ENCODE measurements around the gene HMGXB4. TPM values are rescaled to one million over a fixed set of nuclear protein-coding genes. Genes with fewer than 3 reads are reported as not detected.

The HMGXB4 gene
- total and polyA plus RNA-seq, 2 donors = 8.8 to 9.5 TPM

GRCh38 chr22:35217527-35217926 lies 39.8 kb upstream of the HMGXB4 start:
- no peaks in the 10 kb centered on the region for H3K4me1 ChIP-seq (ENCODE audit: control insufficient read depth in 2 of 2, insufficient read depth in 2 of 2, low read length in 2 of 2)
- no peak overlapping the region for H3K27ac ChIP-seq (ENCODE audit: low read depth in 1 of 2, low read length in 1 of 2)
- H3K27me3 ChIP-seq (ENCODE audit: control insufficient read depth in 2 of 2, insufficient read depth in 1 of 2, low read length in 1 of 2) = no peaks in the 10 kb centered on the region
- no peaks in the 10 kb centered on the region for H3K9me3 ChIP-seq (ENCODE audit: control insufficient read depth in 2 of 2, insufficient read depth in 1 of 2, low read length in 1 of 2)
- WGBS = 90% methylated on average over 2 of the region's 2 CpGs
- no peak for DNase-seq (ENCODE audit: low read depth in 6 of 9, low spot score in 9 of 9)
- no peak overlapping the region for H3K4me3 ChIP-seq (ENCODE audit: low read length in 2 of 2)
- H3K36me3 ChIP-seq (ENCODE audit: control insufficient read depth in 2 of 2, insufficient read depth in 2 of 2, low read length in 1 of 2) = no peaks in the 10 kb centered on the region

GRCh38 chr22:35218079-35218478 lies 39.2 kb upstream of the HMGXB4 start:
- no peak for DNase-seq (ENCODE audit: low read depth in 6 of 9, low spot score in 9 of 9)

GRCh38 chr22:35219012-35219411 lies 38.3 kb upstream of the HMGXB4 start:
- H3K9me3 ChIP-seq (ENCODE audit: control insufficient read depth in 2 of 2, insufficient read depth in 1 of 2, low read length in 1 of 2) = no peaks in the 10 kb centered on the region
- no peak for DNase-seq (ENCODE audit: low read depth in 6 of 9, low spot score in 9 of 9)
- no peaks in the 10 kb centered on the region for H3K27me3 ChIP-seq (ENCODE audit: control insufficient read depth in 2 of 2, insufficient read depth in 1 of 2, low read length in 1 of 2)
- 80% methylated on average over 3 of the region's 3 CpGs for WGBS
- H3K36me3 ChIP-seq (ENCODE audit: control insufficient read depth in 2 of 2, insufficient read depth in 2 of 2, low read length in 1 of 2) = no peaks in the 10 kb centered on the region
- no peak overlapping the region for H3K27ac ChIP-seq (ENCODE audit: low read depth in 1 of 2, low read length in 1 of 2)
- H3K4me1 ChIP-seq (ENCODE audit: control insufficient read depth in 2 of 2, insufficient read depth in 2 of 2, low read length in 2 of 2) = no peaks in the 10 kb centered on the region
- H3K4me3 ChIP-seq (ENCODE audit: low read length in 2 of 2) = no peak overlapping the region

More at GRCh38 chr22:35218079-35218478, 39.2 kb upstream of the HMGXB4 start:
- Histone ChIP-seq H3K4me3 (ENCODE audit: low read length in 2 of 2) (no peak overlapping the region), H3K27me3 (ENCODE audit: control insufficient read depth in 2 of 2, insufficient read depth in 1 of 2, low read length in 1 of 2) (no peaks in the 10 kb centered on the region), H3K36me3 (ENCODE audit: control insufficient read depth in 2 of 2, insufficient read depth in 2 of 2, low read length in 1 of 2) (no peaks in the 10 kb centered on the region), H3K9me3 (ENCODE audit: control insufficient read depth in 2 of 2, insufficient read depth in 1 of 2, low read length in 1 of 2) (no peaks in the 10 kb centered on the region), H3K4me1 (ENCODE audit: control insufficient read depth in 2 of 2, insufficient read depth in 2 of 2, low read length in 2 of 2) (no peaks in the 10 kb centered on the region), H3K27ac (ENCODE audit: low read depth in 1 of 2, low read length in 1 of 2) (no peak overlapping the region)

- no peaks in the 10 kb centered on the region for H3K27me3 ChIP-seq (ENCODE audit: control insufficient read depth in 2 of 2, insufficient read depth in 1 of 2, low read length in 1 of 2)
- 91% methylated on average over 2 of the region's 2 CpGs for WGBS
- no peak overlapping the region for H3K4me3 ChIP-seq (ENCODE audit: low read length in 2 of 2)
- no peaks in the 10 kb centered on the region for H3K4me1 ChIP-seq (ENCODE audit: control insufficient read depth in 2 of 2, insufficient read depth in 2 of 2, low read length in 2 of 2)
- DNase-seq (ENCODE audit: low read depth in 6 of 9, low spot score in 9 of 9) = no peak
- H3K36me3 ChIP-seq (ENCODE audit: control insufficient read depth in 2 of 2, insufficient read depth in 2 of 2, low read length in 1 of 2) = no peaks in the 10 kb centered on the region
- no peaks in the 10 kb centered on the region for H3K9me3 ChIP-seq (ENCODE audit: control insufficient read depth in 2 of 2, insufficient read depth in 1 of 2, low read length in 1 of 2)
- no peak overlapping the region for H3K27ac ChIP-seq (ENCODE audit: low read depth in 1 of 2, low read length in 1 of 2)
Measured at GRCh38 chr22:35220221-35220620, 37.1 kb upstream of the HMGXB4 start.

- Histone ChIP-seq H3K27ac (ENCODE audit: low read depth in 1 of 2, low read length in 1 of 2) (no peak overlapping the region), H3K27me3 (ENCODE audit: control insufficient read depth in 2 of 2, insufficient read depth in 1 of 2, low read length in 1 of 2) (no peaks in the 10 kb centered on the region), H3K9me3 (ENCODE audit: control insufficient read depth in 2 of 2, insufficient read depth in 1 of 2, low read length in 1 of 2) (no peaks in the 10 kb centered on the region), H3K4me1 (ENCODE audit: control insufficient read depth in 2 of 2, insufficient read depth in 2 of 2, low read length in 2 of 2) (no peaks in the 10 kb centered on the region), H3K36me3 (ENCODE audit: control insufficient read depth in 2 of 2, insufficient read depth in 2 of 2, low read length in 1 of 2) (no peaks in the 10 kb centered on the region), H3K4me3 (ENCODE audit: low read length in 2 of 2) (no peak overlapping the region)
- WGBS = 94% methylated on average over 4 of the region's 4 CpGs
- DNase-seq (ENCODE audit: low read depth in 6 of 9, low spot score in 9 of 9) = no peak
Measured at GRCh38 chr22:35225010-35225409, 32.3 kb upstream of the HMGXB4 start.

- H3K36me3 ChIP-seq (ENCODE audit: control insufficient read depth in 2 of 2, insufficient read depth in 2 of 2, low read length in 1 of 2) = no peaks in the 10 kb centered on the region
- H3K27ac ChIP-seq (ENCODE audit: low read depth in 1 of 2, low read length in 1 of 2) = no peak overlapping the region
- 74% methylated on average over 5 of the region's 5 CpGs for WGBS
- no peak for DNase-seq (ENCODE audit: low read depth in 6 of 9, low spot score in 9 of 9)
- no peaks in the 10 kb centered on the region for H3K27me3 ChIP-seq (ENCODE audit: control insufficient read depth in 2 of 2, insufficient read depth in 1 of 2, low read length in 1 of 2)
- H3K9me3 ChIP-seq (ENCODE audit: control insufficient read depth in 2 of 2, insufficient read depth in 1 of 2, low read length in 1 of 2) = no peaks in the 10 kb centered on the region
- no peaks in the 10 kb centered on the region for H3K4me1 ChIP-seq (ENCODE audit: control insufficient read depth in 2 of 2, insufficient read depth in 2 of 2, low read length in 2 of 2)
- H3K4me3 ChIP-seq (ENCODE audit: low read length in 2 of 2) = no peak overlapping the region
Measured at GRCh38 chr22:35226958-35227647, 30.2 kb upstream of the HMGXB4 start.

GRCh38 chr22:35229865-35230264 lies 27.4 kb upstream of the HMGXB4 start:
- no peak for DNase-seq (ENCODE audit: low read depth in 6 of 9, low spot score in 9 of 9)
- Histone ChIP-seq H3K36me3 (ENCODE audit: control insufficient read depth in 2 of 2, insufficient read depth in 2 of 2, low read length in 1 of 2) (no peaks in the 10 kb centered on the region), H3K27ac (ENCODE audit: low read depth in 1 of 2, low read length in 1 of 2) (no peak overlapping the region), H3K4me1 (ENCODE audit: control insufficient read depth in 2 of 2, insufficient read depth in 2 of 2, low read length in 2 of 2) (no peaks in the 10 kb centered on the region), H3K27me3 (ENCODE audit: control insufficient read depth in 2 of 2, insufficient read depth in 1 of 2, low read length in 1 of 2) (peaks cover 0 to 2% of the 10 kb centered on the region in 2 donors), H3K4me3 (ENCODE audit: low read length in 2 of 2) (no peak overlapping the region), H3K9me3 (ENCODE audit: control insufficient read depth in 2 of 2, insufficient read depth in 1 of 2, low read length in 1 of 2) (no peaks in the 10 kb centered on the region)
- 82% methylated on average over 7 of the region's 7 CpGs for WGBS

- H3K4me1 ChIP-seq (ENCODE audit: control insufficient read depth in 2 of 2, insufficient read depth in 2 of 2, low read length in 2 of 2) = no peaks in the 10 kb centered on the region
- H3K27ac ChIP-seq (ENCODE audit: low read depth in 1 of 2, low read length in 1 of 2) = no peak overlapping the region
- no peak overlapping the region for H3K4me3 ChIP-seq (ENCODE audit: low read length in 2 of 2)
- H3K27me3 ChIP-seq (ENCODE audit: control insufficient read depth in 2 of 2, insufficient read depth in 1 of 2, low read length in 1 of 2) = peaks cover 0 to 2% of the 10 kb centered on the region in 2 donors
- no peak for DNase-seq (ENCODE audit: low read depth in 6 of 9, low spot score in 9 of 9)
- H3K36me3 ChIP-seq (ENCODE audit: control insufficient read depth in 2 of 2, insufficient read depth in 2 of 2, low read length in 1 of 2) = no peaks in the 10 kb centered on the region
- no peaks in the 10 kb centered on the region for H3K9me3 ChIP-seq (ENCODE audit: control insufficient read depth in 2 of 2, insufficient read depth in 1 of 2, low read length in 1 of 2)
Measured at GRCh38 chr22:35230417-35230816, 26.9 kb upstream of the HMGXB4 start.

GRCh38 chr22:35230839-35231584 lies 26.3 kb upstream of the HMGXB4 start:
- no peak for DNase-seq (ENCODE audit: low read depth in 6 of 9, low spot score in 9 of 9)
- WGBS = 58% methylated on average over 16 of the region's 16 CpGs
- H3K4me1 ChIP-seq (ENCODE audit: control insufficient read depth in 2 of 2, insufficient read depth in 2 of 2, low read length in 2 of 2) = no peaks in the 10 kb centered on the region
- H3K36me3 ChIP-seq (ENCODE audit: control insufficient read depth in 2 of 2, insufficient read depth in 2 of 2, low read length in 1 of 2) = no peaks in the 10 kb centered on the region
- H3K4me3 ChIP-seq (ENCODE audit: low read length in 2 of 2) = no peak overlapping the region
- H3K9me3 ChIP-seq (ENCODE audit: control insufficient read depth in 2 of 2, insufficient read depth in 1 of 2, low read length in 1 of 2) = no peaks in the 10 kb centered on the region
- no peak overlapping the region for H3K27ac ChIP-seq (ENCODE audit: low read depth in 1 of 2, low read length in 1 of 2)
- peaks cover 0 to 2% of the 10 kb centered on the region in 2 donors for H3K27me3 ChIP-seq (ENCODE audit: control insufficient read depth in 2 of 2, insufficient read depth in 1 of 2, low read length in 1 of 2)
